SH-SY5Y (cell line): ENCODE results near the gene MGAT4C.

Experiments
- GATA2 ChIP-seq: IDR thresholded peaks from 2 replicates; pipeline ENCODE4 v1.6.1; 2011; ENCODE audit warnings: mild to moderate bottlenecking, low read depth, low read length
- GATA3 ChIP-seq: IDR thresholded peaks from 2 replicates; pipeline ENCODE4 v1.6.1; 2011; ENCODE audit warnings: low read depth, mild to moderate bottlenecking, low read length, moderate library complexity

MGAT4C gene

GRCh38 chr12:86122846-86123468, 133.2 kb downstream of the MGAT4C start:
- TF ChIP-seq GATA3 (no peak), GATA2 (no peak)

- TF ChIP-seq GATA3 = no peak
Measured at GRCh38 chr12:86118161-86118560, 138.0 kb downstream of the MGAT4C start.

DNA sequence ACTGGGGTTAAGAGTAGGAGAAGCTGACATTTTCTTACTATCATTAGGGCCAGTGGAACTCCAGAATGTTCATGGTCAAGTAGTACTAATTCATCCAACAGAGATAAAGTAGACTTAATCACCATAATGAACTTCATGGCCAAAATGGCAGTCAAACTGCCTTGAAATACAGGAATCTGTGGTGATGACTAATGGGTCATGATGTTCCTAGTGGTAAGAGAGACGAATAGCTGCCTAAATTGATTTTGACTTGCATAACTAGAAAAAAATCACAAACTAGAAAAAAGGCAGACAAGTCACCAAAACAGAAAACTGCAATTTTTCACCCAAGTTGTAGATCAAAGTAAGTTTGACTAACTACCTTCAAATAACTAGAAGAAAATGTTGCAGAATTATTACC, 138.5 kb downstream of the MGAT4C start:
- TF ChIP-seq GATA3 (no peak), GATA2 (no peak)

DNA sequence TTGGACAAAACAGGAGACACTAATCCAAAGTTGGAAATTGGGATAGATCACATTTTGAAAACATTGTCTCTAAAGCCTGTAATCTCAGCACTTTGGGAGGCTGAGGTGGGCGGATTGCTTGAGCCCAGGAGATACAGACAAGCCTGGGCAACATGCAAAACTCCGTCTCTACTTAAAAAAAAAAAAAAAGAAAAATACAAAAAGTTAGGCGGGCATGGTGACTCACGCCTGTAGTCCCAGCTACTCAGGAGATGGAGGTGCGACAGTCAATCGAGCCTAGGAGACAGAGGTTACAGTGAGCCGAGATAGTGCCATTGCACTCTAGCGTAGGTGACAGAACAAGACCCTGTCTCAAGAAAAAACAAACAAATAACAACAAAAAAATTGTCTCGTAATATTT, 152.1 kb downstream of the MGAT4C start:
- TF ChIP-seq GATA3 = no peak
- TF ChIP-seq GATA2 = no peak

GRCh38 chr12:86097161-86097560, 159.0 kb downstream of the MGAT4C start:
- no peak for TF ChIP-seq GATA2
- no peak for TF ChIP-seq GATA3

GRCh38 chr12:86091681-86092080, 164.5 kb downstream of the MGAT4C start:
- TF ChIP-seq GATA3 = no peak
- no peak for TF ChIP-seq GATA2

DNA sequence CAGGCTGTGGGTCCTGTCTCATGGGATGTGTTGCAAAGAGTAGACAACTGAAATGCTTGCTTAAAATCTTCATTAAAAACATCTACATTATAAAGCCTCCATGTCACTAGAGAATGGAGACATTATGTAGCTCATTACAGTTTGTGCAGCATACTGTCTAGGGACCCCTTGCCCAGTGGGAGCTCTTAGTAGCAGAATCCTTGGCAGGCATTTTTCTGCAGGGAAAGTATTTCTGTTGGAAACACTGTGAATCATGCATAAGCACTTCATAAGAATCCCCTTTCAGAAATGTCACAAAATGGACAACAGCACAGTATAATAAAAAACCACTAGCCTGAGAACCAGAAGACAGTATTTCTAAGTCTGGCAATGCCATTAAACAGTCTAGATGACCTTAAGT, 174.3 kb downstream of the MGAT4C start:
- TF ChIP-seq GATA3 (no peak), GATA2 (no peak)

- TF ChIP-seq GATA3 = no peak
- no peak for TF ChIP-seq GATA2
Measured at GRCh38 chr12:86057092-86057845, 198.9 kb downstream of the MGAT4C start.

- TF ChIP-seq GATA2 (no peak), GATA3 (no peak)
Measured at GRCh38 chr12:86052921-86053320, 203.3 kb downstream of the MGAT4C start.

DNA sequence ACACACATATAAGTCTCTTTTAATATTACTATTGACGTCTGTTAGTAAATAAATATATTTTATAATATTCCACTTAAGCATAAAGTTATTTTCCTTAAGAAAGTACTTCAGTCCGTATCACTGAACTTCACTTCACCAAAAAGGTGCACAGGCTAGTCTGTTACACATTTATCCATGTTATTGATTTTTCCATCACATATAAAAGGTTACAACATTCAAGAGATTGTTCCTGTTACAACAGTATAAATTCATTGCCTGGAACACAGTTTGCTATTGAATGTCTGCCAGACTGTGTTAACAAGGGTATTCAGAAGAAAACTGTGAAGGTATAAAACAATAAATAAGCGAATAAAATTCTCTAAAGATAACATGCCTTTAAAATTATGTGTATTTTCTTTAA, 206.2 kb downstream of the MGAT4C start:
- no peak for TF ChIP-seq GATA2
- TF ChIP-seq GATA3 = no peak

DNA sequence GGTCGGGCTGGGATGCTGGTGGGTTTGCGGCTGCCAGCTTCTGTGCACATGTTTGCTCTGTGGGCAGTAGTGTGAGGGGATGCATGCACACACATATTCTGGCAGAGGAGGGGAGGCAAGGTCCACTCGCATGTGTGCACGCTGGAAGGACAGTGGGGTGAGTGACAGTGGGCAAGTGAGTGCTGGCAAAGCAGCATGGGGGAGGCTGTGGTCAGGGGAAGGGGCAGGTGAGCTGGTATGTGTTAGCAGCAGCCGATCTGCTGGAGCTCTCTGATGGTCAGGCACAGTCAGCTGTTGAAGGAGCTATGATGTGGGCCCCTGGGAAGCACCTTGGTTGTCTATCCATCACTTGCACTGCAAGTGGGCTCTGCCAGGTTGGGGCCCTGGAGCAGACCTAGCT, 211.8 kb downstream of the MGAT4C start:
- TF ChIP-seq GATA2 (no peak), GATA3 (no peak)

DNA sequence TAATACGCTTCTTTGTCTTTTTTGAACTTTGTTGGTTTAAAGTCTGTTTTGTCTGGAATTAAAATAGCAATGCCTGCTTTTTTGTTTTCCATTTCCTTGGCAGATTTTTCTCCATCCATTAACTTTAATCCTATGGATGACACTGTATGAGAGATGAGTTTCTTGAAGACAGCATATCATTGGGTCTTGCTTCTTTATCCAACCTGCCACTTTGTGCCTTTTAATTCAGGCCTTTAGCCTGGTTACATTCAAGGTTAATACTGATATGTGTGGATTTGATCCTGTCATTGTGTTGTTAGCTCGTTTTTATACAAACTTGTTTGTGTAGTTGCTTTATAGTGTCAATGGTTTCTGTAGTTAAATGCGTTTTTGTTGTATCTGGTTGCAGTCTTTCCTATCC, 214.1 kb downstream of the MGAT4C start:
- TF ChIP-seq GATA3 (no peak), GATA2 (no peak)

DNA sequence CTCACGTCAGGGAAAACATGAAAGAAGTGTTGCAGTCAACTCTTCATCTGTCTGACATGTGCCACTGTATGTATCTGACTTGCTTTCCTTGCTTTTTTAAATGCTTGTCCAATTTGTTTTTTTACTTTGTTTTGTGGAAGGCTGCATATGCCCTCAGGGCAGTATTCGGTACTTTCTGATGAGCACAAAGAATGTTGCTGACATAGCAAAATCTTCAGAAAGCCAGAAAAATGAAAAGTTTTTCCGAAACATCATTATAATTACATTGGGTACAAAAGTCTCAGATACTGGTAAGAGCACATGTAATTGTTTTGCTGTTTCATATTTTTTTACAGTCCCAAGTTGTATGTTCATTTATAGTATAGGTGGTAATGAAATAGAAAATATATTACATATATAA, 237.8 kb downstream of the MGAT4C start:
- TF ChIP-seq GATA3 (no peak), GATA2 (no peak)

- no peak for TF ChIP-seq GATA3
- TF ChIP-seq GATA2 = no peak
Measured at GRCh38 chr12:86015026-86015425, 241.2 kb downstream of the MGAT4C start.

GRCh38 chr12:86006727-86007126, 249.5 kb downstream of the MGAT4C start:
- TF ChIP-seq GATA2 = no peak
